Measurements from ENCODE around the gene RSRP1.

RSRP1 gene

GRCh38 chr1:25205786-25206185 lies 41.5 kb downstream of the RSRP1 start:
- no peak for FAIRE-seq
- TF ChIP-seq POLR2A (IDR thresholded peaks at IDR 0.05; ENCODE audit: low read depth, low read length): no peak
- TF ChIP-seq TAF1 (IDR thresholded peaks at IDR 0.05; ENCODE audit: borderline replicate concordance, low read depth, low read length): no peak
- no peak for TF ChIP-seq POLR2AphosphoS5 (IDR thresholded peaks at IDR 0.05; ENCODE audit: low read depth, low read length)
- DNase-seq (ENCODE audit: insufficient read length): no peak

- DNase-seq (ENCODE audit: insufficient read length) (no peak), FAIRE-seq (no peak)
- no peak for TF ChIP-seq POLR2A (IDR thresholded peaks at IDR 0.05; ENCODE audit: low read depth, low read length)
- no peak for TF ChIP-seq TAF1 (IDR thresholded peaks at IDR 0.05; ENCODE audit: borderline replicate concordance, low read depth, low read length)
- no peak for TF ChIP-seq POLR2AphosphoS5 (IDR thresholded peaks at IDR 0.05; ENCODE audit: low read depth, low read length)
Measured at GRCh38 chr1:25204797-25205480, 42.3 kb downstream of the RSRP1 start.

- FAIRE-seq (no peak), DNase-seq (ENCODE audit: insufficient read length) (no peak)
- no peak for TF ChIP-seq TAF1 (IDR thresholded peaks at IDR 0.05; ENCODE audit: borderline replicate concordance, low read depth, low read length)
- TF ChIP-seq POLR2AphosphoS5 (IDR thresholded peaks at IDR 0.05; ENCODE audit: low read depth, low read length): no peak
- TF ChIP-seq POLR2A (IDR thresholded peaks at IDR 0.05; ENCODE audit: low read depth, low read length): no peak
Measured at GRCh38 chr1:25201006-25201405, 46.2 kb downstream of the RSRP1 start.

- no peak for TF ChIP-seq POLR2AphosphoS5 (IDR thresholded peaks at IDR 0.05; ENCODE audit: low read depth, low read length)
- no peak for TF ChIP-seq POLR2A (IDR thresholded peaks at IDR 0.05; ENCODE audit: low read depth, low read length)
- TF ChIP-seq TAF1 (IDR thresholded peaks at IDR 0.05; ENCODE audit: borderline replicate concordance, low read depth, low read length): no peak
- DNase-seq (ENCODE audit: insufficient read length) (no peak), FAIRE-seq (no peak)
Measured at GRCh38 chr1:25199819-25200620, 47.2 kb downstream of the RSRP1 start.

GRCh38 chr1:25198663-25199252 lies 48.5 kb downstream of the RSRP1 start:
- TF ChIP-seq POLR2AphosphoS5 (IDR thresholded peaks at IDR 0.05; ENCODE audit: low read depth, low read length): no peak
- no peak for TF ChIP-seq POLR2A (IDR thresholded peaks at IDR 0.05; ENCODE audit: low read depth, low read length)
- no peak for TF ChIP-seq TAF1 (IDR thresholded peaks at IDR 0.05; ENCODE audit: borderline replicate concordance, low read depth, low read length)
- no peak for DNase-seq (ENCODE audit: insufficient read length)
- peak; percentile 80 for FAIRE-seq

- TF ChIP-seq TAF1 (IDR thresholded peaks at IDR 0.05; ENCODE audit: borderline replicate concordance, low read depth, low read length): no peak
- no peak for TF ChIP-seq POLR2AphosphoS5 (IDR thresholded peaks at IDR 0.05; ENCODE audit: low read depth, low read length)
- TF ChIP-seq POLR2A (IDR thresholded peaks at IDR 0.05; ENCODE audit: low read depth, low read length): no peak
- DNase-seq (ENCODE audit: insufficient read length): no peak
- FAIRE-seq: peak; percentile 21
Measured at GRCh38 chr1:25197982-25198662, 49.1 kb downstream of the RSRP1 start.

GRCh38 chr1:25197235-25197975 lies 49.8 kb downstream of the RSRP1 start:
- no peak for TF ChIP-seq TAF1 (IDR thresholded peaks at IDR 0.05; ENCODE audit: borderline replicate concordance, low read depth, low read length)
- TF ChIP-seq POLR2A (IDR thresholded peaks at IDR 0.05; ENCODE audit: low read depth, low read length): no peak
- TF ChIP-seq POLR2AphosphoS5 (IDR thresholded peaks at IDR 0.05; ENCODE audit: low read depth, low read length): no peak
- DNase-seq (ENCODE audit: insufficient read length) (no peak), FAIRE-seq (no peak)

- TF ChIP-seq POLR2A (IDR thresholded peaks at IDR 0.05; ENCODE audit: low read depth, low read length) (no peak), POLR2AphosphoS5 (IDR thresholded peaks at IDR 0.05; ENCODE audit: low read depth, low read length) (no peak), TAF1 (IDR thresholded peaks at IDR 0.05; ENCODE audit: borderline replicate concordance, low read depth, low read length) (no peak)
- FAIRE-seq: no peak
- DNase-seq (ENCODE audit: insufficient read length): no peak
Measured at GRCh38 chr1:25196830-25197229, 50.4 kb downstream of the RSRP1 start.

- no peak for TF ChIP-seq POLR2AphosphoS5 (IDR thresholded peaks at IDR 0.05; ENCODE audit: low read depth, low read length)
- no peak for TF ChIP-seq POLR2A (IDR thresholded peaks at IDR 0.05; ENCODE audit: low read depth, low read length)
- no peak for TF ChIP-seq TAF1 (IDR thresholded peaks at IDR 0.05; ENCODE audit: borderline replicate concordance, low read depth, low read length)
- DNase-seq (ENCODE audit: insufficient read length): no peak
- FAIRE-seq: no peak
Measured at GRCh38 chr1:25195835-25196234, 51.4 kb downstream of the RSRP1 start.

- TF ChIP-seq TAF1 (IDR thresholded peaks at IDR 0.05; ENCODE audit: borderline replicate concordance, low read depth, low read length): no peak
- no peak for TF ChIP-seq POLR2A (IDR thresholded peaks at IDR 0.05; ENCODE audit: low read depth, low read length)
- TF ChIP-seq POLR2AphosphoS5 (IDR thresholded peaks at IDR 0.05; ENCODE audit: low read depth, low read length): no peak
- DNase-seq (ENCODE audit: insufficient read length) (no peak), FAIRE-seq (no peak)
Measured at GRCh38 chr1:25194572-25195020, 52.7 kb downstream of the RSRP1 start.

All from GM12892 (cell line).